Activated naive CD8-positive, alpha-beta T cell treated with anti-CD3 and anti-CD28 coated beads, Interleukin-2, amount 10 ng/mL, durations not matched to agents 7 days and 5 days (primary cell): Measurements from ENCODE around the gene NCAPG2. TPM values are rescaled to one million over a fixed set of nuclear protein-coding genes. Genes with fewer than 3 reads are reported as not detected.

Experiments
- ATAC-seq: fragments of 150-1000 bp; cut with Tn5 transposase; one replicate; pipeline ENCODE4 v1.10.0; 2021; ENCODE audit warnings: low read depth, moderate library complexity
- POLR2A ChIA-PET: fragments of 350-600 bp; sonication (Branson Sonifier 250); formaldehyde crosslinking; loops from one replicate; lab custom pipeline; 2021; ENCODE audit warnings: antibody characterized with exemption; lab: Charles Lee
- DNase-seq: peaks from one replicate; pipeline ENCODE4 v3.0.0; 2021
- H3K27ac Mint-ChIP-seq: one replicate; pipeline ENCODE4 v1.8.0; 2022; ENCODE audit warnings: mild to moderate bottlenecking, mixed read lengths
- H3K27me3 Mint-ChIP-seq: one replicate; pipeline ENCODE4 v1.8.0; 2022; ENCODE audit warnings: mild to moderate bottlenecking, moderate library complexity, mixed read lengths
- H3K36me3 Mint-ChIP-seq: one replicate; pipeline ENCODE4 v1.8.0; 2021; ENCODE audit warnings: mild to moderate bottlenecking, mixed read lengths
- H3K4me1 Mint-ChIP-seq: one replicate; pipeline ENCODE4 v1.8.0; 2021; ENCODE audit warnings: mixed read lengths
- H3K4me3 Mint-ChIP-seq: one replicate; pipeline ENCODE4 v1.8.0; 2022; ENCODE audit warnings: mild to moderate bottlenecking, moderate library complexity, mixed read lengths
- H3K9me3 Mint-ChIP-seq: one replicate; pipeline ENCODE4 v1.8.0; 2021; ENCODE audit warnings: mixed read lengths
- total RNA-seq, 2 experiments: library from RNA; stranded (reverse); gene quantifications; one replicate each; pipeline ENCODE4 v1.2.3, GENCODE V29; 2021

NCAPG2 gene
- total RNA-seq, 2 experiments from 2014 or later = 123 to 126 TPM

GRCh38 chr7:158695726-158696452 lies 8.7 kb downstream of the NCAPG2 start:
- DNase-seq (no peak), ATAC-seq (peak; percentile 60)
- Mint-ChIP-seq H3K4me1 (peaks cover 47% of the 10 kb centered on the region), H3K36me3 (peaks cover 45% of the 10 kb centered on the region), H3K27me3 (no peaks in the 10 kb centered on the region), H3K27ac (peak overlapping the region; percentile 40), H3K4me3 (no peak overlapping the region), H3K9me3 (no peaks in the 10 kb centered on the region)
- POLR2A ChIA-PET = interaction anchor here (2.3 kb wide), 1 partner anchor 9 kb away, joined by 11 read pairs; the partner anchor contains the start of gene NCAPG2

GRCh38 chr7:158695056-158695455 lies 9.5 kb downstream of the NCAPG2 start:
- ATAC-seq (no peak), DNase-seq (no peak)
- Mint-ChIP-seq H3K4me1 (peaks cover 42% of the 10 kb centered on the region), H3K9me3 (no peaks in the 10 kb centered on the region), H3K36me3 (peaks cover 41% of the 10 kb centered on the region), H3K4me3 (no peak overlapping the region), H3K27ac (no peak overlapping the region), H3K27me3 (no peaks in the 10 kb centered on the region)
- POLR2A ChIA-PET = interaction anchor here (2.3 kb wide), 1 partner anchor 9 kb away, joined by 11 read pairs; the partner anchor contains the start of gene NCAPG2

GRCh38 chr7:158694650-158695049 lies 10.0 kb downstream of the NCAPG2 start:
- no peak overlapping the region for H3K4me3 Mint-ChIP-seq
- H3K4me1 Mint-ChIP-seq = peaks cover 40% of the 10 kb centered on the region
- H3K27me3 Mint-ChIP-seq = no peaks in the 10 kb centered on the region
- DNase-seq = no peak
- H3K27ac Mint-ChIP-seq = peak overlapping the region; percentile 58
- no peak for ATAC-seq
- H3K9me3 Mint-ChIP-seq = no peaks in the 10 kb centered on the region
- peaks cover 44% of the 10 kb centered on the region for H3K36me3 Mint-ChIP-seq
- POLR2A ChIA-PET = interaction anchor here (2.3 kb wide), 1 partner anchor 10 kb away, joined by 11 read pairs; the partner anchor contains the start of gene NCAPG2

- Mint-ChIP-seq H3K27ac (no peak overlapping the region), H3K27me3 (no peaks in the 10 kb centered on the region), H3K9me3 (no peaks in the 10 kb centered on the region), H3K36me3 (peaks cover 26% of the 10 kb centered on the region), H3K4me3 (no peak overlapping the region), H3K4me1 (peaks cover 8% of the 10 kb centered on the region)
- ATAC-seq (no peak), DNase-seq (no peak)
- POLR2A ChIA-PET = no interaction called here
These were observed 15.1 kb downstream of the NCAPG2 start for GRCh38 chr7:158689488-158689887.

GRCh38 chr7:158687406-158687805 lies 17.2 kb downstream of the NCAPG2 start:
- no peak for DNase-seq
- POLR2A ChIA-PET = no interaction called here

GRCh38 chr7:158685693-158686092 lies 18.9 kb downstream of the NCAPG2 start:
- peaks cover 8% of the 10 kb centered on the region for H3K4me1 Mint-ChIP-seq
- no peak for ATAC-seq
- H3K36me3 Mint-ChIP-seq = peaks cover 34% of the 10 kb centered on the region
- H3K4me3 Mint-ChIP-seq = no peak overlapping the region
- no peak for DNase-seq
- H3K27me3 Mint-ChIP-seq = no peaks in the 10 kb centered on the region
- H3K27ac Mint-ChIP-seq = no peak overlapping the region
- POLR2A ChIA-PET = no interaction called here
- H3K9me3 Mint-ChIP-seq = no peaks in the 10 kb centered on the region

More at GRCh38 chr7:158687406-158687805, 17.2 kb downstream of the NCAPG2 start:
- peaks cover 4% of the 10 kb centered on the region for H3K4me1 Mint-ChIP-seq
- no peak overlapping the region for H3K4me3 Mint-ChIP-seq
- H3K27ac Mint-ChIP-seq = no peak overlapping the region
- peaks cover 26% of the 10 kb centered on the region for H3K36me3 Mint-ChIP-seq
- ATAC-seq = no peak
- H3K9me3 Mint-ChIP-seq = no peaks in the 10 kb centered on the region
- H3K27me3 Mint-ChIP-seq = no peaks in the 10 kb centered on the region

- no peaks in the 10 kb centered on the region for H3K27me3 Mint-ChIP-seq
- no peak for ATAC-seq
- POLR2A ChIA-PET = no interaction called here
- peaks cover 17% of the 10 kb centered on the region for H3K4me1 Mint-ChIP-seq
- H3K4me3 Mint-ChIP-seq = no peak overlapping the region
- H3K27ac Mint-ChIP-seq = no peak overlapping the region
- no peaks in the 10 kb centered on the region for H3K9me3 Mint-ChIP-seq
- DNase-seq = no peak
- H3K36me3 Mint-ChIP-seq = peaks cover 36% of the 10 kb centered on the region
These were observed 20.3 kb downstream of the NCAPG2 start for GRCh38 chr7:158684329-158684728.

- no peak overlapping the region for H3K27ac Mint-ChIP-seq
- no peaks in the 10 kb centered on the region for H3K9me3 Mint-ChIP-seq
- ATAC-seq (no peak), DNase-seq (no peak)
- POLR2A ChIA-PET = no interaction called here
- peaks cover 17% of the 10 kb centered on the region for H3K4me1 Mint-ChIP-seq
- H3K4me3 Mint-ChIP-seq = no peak overlapping the region
- H3K27me3 Mint-ChIP-seq = no peaks in the 10 kb centered on the region
- peaks cover 37% of the 10 kb centered on the region for H3K36me3 Mint-ChIP-seq
These were observed 21.1 kb downstream of the NCAPG2 start for GRCh38 chr7:158683541-158683940.

GRCh38 chr7:158682456-158682855 lies 22.1 kb downstream of the NCAPG2 start:
- peaks cover 34% of the 10 kb centered on the region for H3K36me3 Mint-ChIP-seq
- H3K4me3 Mint-ChIP-seq = no peak overlapping the region
- ATAC-seq (no peak), DNase-seq (no peak)
- POLR2A ChIA-PET = no interaction called here
- peaks cover 18% of the 10 kb centered on the region for H3K4me1 Mint-ChIP-seq
- H3K9me3 Mint-ChIP-seq = no peaks in the 10 kb centered on the region
- H3K27ac Mint-ChIP-seq = no peak overlapping the region
- H3K27me3 Mint-ChIP-seq = no peaks in the 10 kb centered on the region

GRCh38 chr7:158680754-158681153 lies 23.9 kb downstream of the NCAPG2 start:
- Mint-ChIP-seq H3K36me3 (peaks cover 43% of the 10 kb centered on the region), H3K4me1 (peaks cover 23% of the 10 kb centered on the region), H3K27ac (peak overlapping the region; percentile 12), H3K9me3 (no peaks in the 10 kb centered on the region), H3K27me3 (no peaks in the 10 kb centered on the region), H3K4me3 (no peak overlapping the region)
- POLR2A ChIA-PET = interaction anchor here (1.2 kb wide), 1 partner anchor 24 kb away, joined by 5 read pairs; the partner anchor contains the start of gene NCAPG2
- ATAC-seq = no peak
- DNase-seq = no peak

GRCh38 chr7:158676906-158677305 lies 27.7 kb downstream of the NCAPG2 start:
- H3K36me3 Mint-ChIP-seq = peaks cover 54% of the 10 kb centered on the region
- ATAC-seq = no peak
- no peak overlapping the region for H3K4me3 Mint-ChIP-seq

GRCh38 chr7:158676171-158676840 lies 28.3 kb downstream of the NCAPG2 start:
- DNase-seq (no peak), ATAC-seq (no peak)
- H3K9me3 Mint-ChIP-seq = no peaks in the 10 kb centered on the region
- no peak overlapping the region for H3K27ac Mint-ChIP-seq
- peaks cover 29% of the 10 kb centered on the region for H3K4me1 Mint-ChIP-seq
- no peak overlapping the region for H3K4me3 Mint-ChIP-seq
- H3K36me3 Mint-ChIP-seq = peaks cover 55% of the 10 kb centered on the region
- POLR2A ChIA-PET = no interaction called here
- no peaks in the 10 kb centered on the region for H3K27me3 Mint-ChIP-seq

More at GRCh38 chr7:158676906-158677305, 27.7 kb downstream of the NCAPG2 start:
- Mint-ChIP-seq H3K27ac (no peak overlapping the region), H3K9me3 (no peaks in the 10 kb centered on the region), H3K27me3 (no peaks in the 10 kb centered on the region), H3K4me1 (peaks cover 30% of the 10 kb centered on the region)
- DNase-seq = no peak
- POLR2A ChIA-PET = no interaction called here

GRCh38 chr7:158672975-158673374 lies 31.6 kb downstream of the NCAPG2 start:
- Mint-ChIP-seq H3K9me3 (no peaks in the 10 kb centered on the region), H3K4me3 (no peak overlapping the region), H3K27ac (peak overlapping the region; percentile 61), H3K36me3 (peaks cover 50% of the 10 kb centered on the region), H3K27me3 (no peaks in the 10 kb centered on the region), H3K4me1 (peaks cover 15% of the 10 kb centered on the region)
- DNase-seq = no peak
- ATAC-seq = no peak
- POLR2A ChIA-PET = no interaction called here
